ENCODE data around the gene CARD19. TPM values are rescaled to one million over a fixed set of nuclear protein-coding genes. Genes with fewer than 3 reads are reported as not detected.

Gene CARD19
- total RNA-seq, 1 experiment from 2014 or later, result 54.5 TPM

- H3K9ac ChIP-seq (ENCODE audit: low read length), result no peak overlapping the region
- no peaks in the 10 kb centered on the region for H4K20me1 ChIP-seq (ENCODE audit: insufficient read depth)
- no peaks in the 10 kb centered on the region for H3K79me2 ChIP-seq (ENCODE audit: insufficient read depth, low read length)
- no peaks in the 10 kb centered on the region for H3K27me3 ChIP-seq (ENCODE audit: insufficient read depth, low read length)
- H3K4me1 ChIP-seq (ENCODE audit: control insufficient read depth in 1 of 2, insufficient read depth in 2 of 2, low read length in 2 of 2), result peaks cover 12 to 18% of the 10 kb centered on the region in 2 experiments
- CTCF ChIA-PET, result interaction anchor here (4.0 kb wide), 1 partner anchor 15 kb away, joined by 18 read pairs; no protein-coding TSS in a partner anchor
- no peaks in the 10 kb centered on the region for H3K9me2 ChIP-seq (ENCODE audit: insufficient read depth)
- no peak overlapping the region for H3K4me2 ChIP-seq (ENCODE audit: low read length)
- no peak for TF ChIP-seq SIN3A (IDR thresholded peaks at IDR 0.05; ENCODE audit: low read depth)
- no peak for TF ChIP-seq ZFX (IDR thresholded peaks at IDR 0.05)
- TF ChIP-seq SP1 (IDR thresholded peaks at IDR 0.05; ENCODE audit: low read depth), result no peak
- no peak for TF ChIP-seq YY1 (IDR thresholded peaks at IDR 0.05; ENCODE audit: extremely low read depth, insufficient replicate concordance, low read depth, low read length)
- no peak for TF ChIP-seq POLR2A (IDR thresholded peaks at IDR 0.05; ENCODE audit: borderline replicate concordance, extremely low read depth, insufficient read depth, insufficient read length)
- TF ChIP-seq EGR1 (IDR thresholded peaks at IDR 0.05; ENCODE audit: low read depth), result no peak
- TF ChIP-seq EZH2 (IDR thresholded peaks at IDR 0.05), result no peak
- no peak overlapping the region for H2AFZ ChIP-seq (ENCODE audit: low read depth, low read length, poor library complexity, severe bottlenecking)
- ATAC-seq, result no peak
- BruUV-seq (replicated peaks), result no TSS peak
- H3K9me3 ChIP-seq (ENCODE audit: control insufficient read depth in 1 of 2, insufficient read depth in 1 of 2, low read depth in 1 of 2, low read length in 2 of 2), result no peaks in the 10 kb centered on the region
- POLR2A ChIA-PET, result no interaction called here
- no peak overlapping the region for H3K27ac ChIP-seq (ENCODE audit: low read depth, low read length)
- H3K36me3 ChIP-seq (ENCODE audit: control insufficient read depth in 1 of 2, insufficient read depth in 2 of 2, low read length in 2 of 2), result no peaks in the 10 kb centered on the region
- no peak for DNase-seq (ENCODE audit: low read depth, low spot score)
- intact Hi-C loops (cut with micrococcal nuclease), result no loop called here
- H3K4me3 ChIP-seq (replicated peaks in 1 of 2; ENCODE audit: low read depth in 1 of 2, low read length in 2 of 2), result no peak overlapping the region
- RAD21 ChIA-PET (ENCODE audit: low non-redundant PET in 1 of 2, low total read pairs in 2 of 2, uncharacterized antibody in 2 of 2, unreplicated experiment in 2 of 2), result no interaction called here
Measured at GRCh38 chr9:93139365-93140182, 43.6 kb downstream of the CARD19 start.

GRCh38 chr9:93141771-93142483 is 45.9 kb downstream of the CARD19 start:
- BruUV-seq (replicated peaks), result no TSS peak
- H3K9ac ChIP-seq (ENCODE audit: low read length), result no peak overlapping the region
- no peaks in the 10 kb centered on the region for H3K9me2 ChIP-seq (ENCODE audit: insufficient read depth)
- H3K4me3 ChIP-seq (replicated peaks in 1 of 2; ENCODE audit: low read depth in 1 of 2, low read length in 2 of 2), result no peak overlapping the region
- H3K27me3 ChIP-seq (ENCODE audit: insufficient read depth, low read length), result no peaks in the 10 kb centered on the region
- intact Hi-C loops (cut with micrococcal nuclease), result no loop called here
- TF ChIP-seq POLR2A (IDR thresholded peaks at IDR 0.05; ENCODE audit: borderline replicate concordance, extremely low read depth, insufficient read depth, insufficient read length) (no peak), CBX3 (IDR thresholded peaks at IDR 0.05; ENCODE audit: low read depth) (no peak), EZH2phosphoT487 (IDR thresholded peaks at IDR 0.05; ENCODE audit: borderline replicate concordance) (no peak), SIN3A (IDR thresholded peaks at IDR 0.05; ENCODE audit: low read depth) (no peak), YY1 (IDR thresholded peaks at IDR 0.05; ENCODE audit: extremely low read depth, insufficient replicate concordance, low read depth, low read length) (no peak), MAX (IDR thresholded peaks at IDR 0.05) (no peak), CTCF (IDR thresholded peaks at IDR 0.05 in 2 of 3, conservative IDR thresholded peaks at IDR 0.05 in 1 of 3; ENCODE audit: borderline replicate concordance in 1 of 3, insufficient read depth in 1 of 3, low read depth in 2 of 3, low read length in 2 of 3) (no peak)
- peaks cover 8 to 16% of the 10 kb centered on the region in 2 experiments for H3K4me1 ChIP-seq (ENCODE audit: control insufficient read depth in 1 of 2, insufficient read depth in 2 of 2, low read length in 2 of 2)
- H3K27ac ChIP-seq (ENCODE audit: low read depth, low read length), result no peak overlapping the region
- H3K36me3 ChIP-seq (ENCODE audit: control insufficient read depth in 1 of 2, insufficient read depth in 2 of 2, low read length in 2 of 2), result no peaks in the 10 kb centered on the region
- ChIA-PET RAD21 (ENCODE audit: low non-redundant PET in 1 of 2, low total read pairs in 2 of 2, uncharacterized antibody in 2 of 2, unreplicated experiment in 2 of 2) (no interaction called here), POLR2A (interaction anchor here (1.4 kb wide), 1 partner anchor 8 kb away, joined by 3 read pairs; the partner anchor contains the start of gene NINJ1), CTCF (interaction anchor here (4.0 kb wide), 1 partner anchor 13 kb away, joined by 18 read pairs; no protein-coding TSS in a partner anchor)
- DNase-seq (ENCODE audit: low read depth, low spot score) (no peak), ATAC-seq (no peak)
- no peaks in the 10 kb centered on the region for H4K20me1 ChIP-seq (ENCODE audit: insufficient read depth)
- H2AFZ ChIP-seq (ENCODE audit: low read depth, low read length, poor library complexity, severe bottlenecking), result no peak overlapping the region
- no peak overlapping the region for H3K4me2 ChIP-seq (ENCODE audit: low read length)
- H3K9me3 ChIP-seq (ENCODE audit: control insufficient read depth in 1 of 2, insufficient read depth in 1 of 2, low read depth in 1 of 2, low read length in 2 of 2), result no peaks in the 10 kb centered on the region
- no peaks in the 10 kb centered on the region for H3K79me2 ChIP-seq (ENCODE audit: insufficient read depth, low read length)
